Measurements from ENCODE around the gene BEST3. TPM values are rescaled to one million over a fixed set of nuclear protein-coding genes. Genes with fewer than 3 reads are reported as not detected.
"Not testable (repeated sequence)": the region's sequence is repeated elsewhere in the genome, so short reads cannot be mapped to it uniquely, and the experiment has no call there.

Gene BEST3
- total RNA-seq, 1 donor from 2014 or later, result not detected

DNA sequence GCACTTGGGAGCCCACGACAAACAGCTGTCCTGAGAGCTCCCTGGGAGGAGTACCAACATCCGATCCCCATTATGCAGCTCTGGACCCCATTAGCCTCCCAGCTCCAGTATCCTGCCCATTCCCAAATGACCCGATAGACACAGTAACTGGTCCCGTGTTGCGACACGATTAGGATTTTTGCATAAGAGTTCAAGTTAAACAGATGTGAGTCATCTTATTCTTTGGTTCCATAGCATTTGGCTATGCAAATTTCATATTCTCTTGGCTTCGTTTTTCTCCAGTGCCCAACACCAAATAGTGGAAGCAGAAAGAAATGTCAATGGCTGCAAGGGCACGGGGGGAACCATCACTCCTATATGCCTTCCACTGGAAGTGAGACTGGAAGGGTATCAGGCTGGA lies 45.4 kb downstream of the BEST3 start:
- intact Hi-C loops (cut with micrococcal nuclease), result no loop called here

DNA sequence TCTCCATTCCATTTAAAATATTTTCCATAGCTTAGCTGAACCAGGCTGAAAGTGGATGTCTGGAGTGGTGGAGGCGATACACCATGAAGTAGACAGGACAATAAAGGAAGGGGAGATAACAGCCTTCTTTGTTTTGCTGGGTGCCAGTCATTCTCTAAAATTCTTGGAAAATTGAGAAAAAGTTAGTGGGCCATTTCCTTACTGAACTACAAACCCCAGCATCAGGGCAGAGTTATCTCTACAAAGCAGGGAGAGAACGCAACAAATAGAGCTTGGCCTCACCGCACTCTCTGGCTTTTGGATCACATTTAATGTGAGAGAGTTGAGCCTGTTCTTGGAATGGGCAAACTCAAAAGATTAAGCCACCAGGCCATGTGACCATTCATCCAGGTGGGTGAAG lies 47.2 kb downstream of the BEST3 start:
- intact Hi-C loops (cut with micrococcal nuclease), result no loop called here

DNA sequence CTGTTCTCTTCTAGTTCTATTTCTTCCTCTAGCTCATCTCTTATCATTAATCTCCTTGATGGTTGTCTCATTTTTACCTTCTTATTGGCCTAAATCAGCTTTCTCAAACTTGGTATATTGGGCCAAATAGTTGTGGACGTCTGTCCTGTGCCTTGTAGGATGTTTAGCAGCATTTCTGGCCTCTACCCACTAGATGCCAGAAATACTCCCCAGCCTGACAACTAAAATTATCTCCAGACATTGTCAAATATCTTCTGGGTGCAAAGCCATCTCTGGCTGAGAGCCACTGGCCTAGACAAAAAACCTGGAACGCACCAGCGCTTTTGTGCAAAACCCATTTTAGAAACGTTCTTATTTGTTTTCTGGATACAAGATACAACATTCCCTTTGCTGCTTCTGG lies 49.6 kb downstream of the BEST3 start:
- intact Hi-C loops (cut with micrococcal nuclease), result no loop called here

DNA sequence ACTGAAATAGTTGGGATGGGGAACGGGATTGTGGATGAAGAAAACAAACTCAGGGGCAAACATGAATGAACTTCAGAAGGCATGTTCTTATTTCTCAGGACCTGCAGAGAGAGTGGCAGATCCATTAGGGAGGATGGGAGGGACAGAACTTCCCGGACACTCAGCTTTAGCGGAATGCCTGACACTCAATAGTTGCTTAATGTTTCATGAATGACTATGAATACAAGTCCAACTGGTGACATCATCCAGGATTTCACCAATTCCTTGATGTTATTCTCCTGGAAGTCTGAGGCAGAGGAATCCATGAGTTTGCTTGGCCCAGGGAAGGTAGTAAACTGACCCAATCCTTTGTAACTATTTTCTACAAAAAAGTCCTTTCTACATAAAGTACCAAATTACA lies 50.6 kb downstream of the BEST3 start:
- intact Hi-C loops (cut with micrococcal nuclease), result no loop called here

DNA sequence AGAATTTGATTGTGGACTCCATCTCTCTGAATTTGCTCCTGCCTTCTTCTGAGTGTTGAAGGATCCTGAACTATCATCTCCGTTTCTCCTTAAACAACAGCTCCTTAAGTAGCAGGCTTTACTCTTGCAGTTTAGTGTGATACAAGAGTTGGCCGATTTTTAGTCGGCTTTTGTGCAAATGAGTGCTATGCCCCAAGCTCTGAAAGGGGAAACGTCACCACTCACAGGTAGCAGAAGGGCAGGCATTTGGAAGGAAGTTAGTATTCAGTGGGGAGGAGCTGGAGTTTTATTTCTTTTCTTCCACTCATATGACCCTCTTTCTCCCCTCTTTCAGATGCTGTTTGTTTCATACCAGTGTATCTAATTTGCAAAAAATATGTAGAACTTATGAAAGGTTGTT lies 51.9 kb downstream of the BEST3 start:
- intact Hi-C loops (cut with micrococcal nuclease), result no loop called here

DNA sequence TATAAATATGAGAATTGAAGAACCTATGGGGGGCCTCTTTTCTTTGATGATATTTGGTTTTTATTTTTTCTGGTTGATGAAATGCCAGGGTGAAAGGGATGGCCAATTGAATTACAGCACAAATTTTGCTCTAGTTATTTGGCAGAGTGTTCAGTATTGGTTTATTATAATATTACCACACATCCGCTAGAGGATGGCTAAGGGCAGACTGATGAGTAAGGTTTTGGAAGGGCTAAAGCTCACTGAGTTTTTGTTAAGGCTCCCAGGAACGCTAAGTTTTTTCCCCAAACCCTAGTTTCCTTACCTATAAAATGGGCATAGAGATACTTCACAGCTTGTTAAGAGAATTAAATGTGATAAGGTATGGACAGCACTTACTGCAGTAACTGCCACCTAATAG lies 54.1 kb downstream of the BEST3 start:
- intact Hi-C loops (cut with micrococcal nuclease), result no loop called here

DNA sequence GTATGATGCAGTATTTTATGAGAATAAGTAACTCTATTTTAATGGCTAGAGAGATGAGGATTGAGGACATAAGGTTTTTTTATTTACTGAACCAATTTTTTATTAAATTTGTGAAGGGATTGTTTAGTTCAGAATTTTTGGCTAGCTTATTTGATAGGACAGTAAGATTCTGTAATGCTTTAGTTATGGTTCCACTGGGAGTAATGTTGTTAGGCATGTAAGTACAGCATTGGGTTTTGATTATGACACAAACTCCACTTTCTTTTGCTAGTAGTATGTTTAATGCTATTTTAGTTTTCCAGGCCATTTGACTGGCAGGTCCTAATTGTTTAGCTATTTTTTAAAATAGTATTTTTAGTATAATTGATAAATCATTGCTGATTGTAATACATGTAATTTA lies 54.6 kb downstream of the BEST3 start:
- intact Hi-C loops (cut with micrococcal nuclease), result no loop called here

DNA sequence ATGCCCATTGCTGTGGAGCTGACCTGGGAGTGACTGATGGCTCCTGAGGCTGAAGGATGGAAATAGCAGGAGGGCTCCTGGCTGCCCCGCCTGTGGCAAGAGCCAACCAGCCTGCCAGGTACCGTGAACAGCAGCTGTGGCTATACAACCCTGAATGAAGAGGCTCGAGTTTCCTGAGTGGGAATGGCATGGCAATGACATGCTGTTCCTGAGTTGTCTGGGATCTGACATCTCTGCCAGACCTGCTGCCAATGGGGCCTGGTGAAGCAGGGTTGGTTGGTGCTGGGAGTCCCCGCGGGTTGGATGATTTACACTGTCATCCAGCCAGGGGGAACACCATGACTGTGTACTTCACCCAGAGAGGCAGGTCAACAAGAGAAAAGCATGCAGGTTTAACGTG lies 56.6 kb downstream of the BEST3 start:
- intact Hi-C loops (cut with micrococcal nuclease), result no loop called here

DNA sequence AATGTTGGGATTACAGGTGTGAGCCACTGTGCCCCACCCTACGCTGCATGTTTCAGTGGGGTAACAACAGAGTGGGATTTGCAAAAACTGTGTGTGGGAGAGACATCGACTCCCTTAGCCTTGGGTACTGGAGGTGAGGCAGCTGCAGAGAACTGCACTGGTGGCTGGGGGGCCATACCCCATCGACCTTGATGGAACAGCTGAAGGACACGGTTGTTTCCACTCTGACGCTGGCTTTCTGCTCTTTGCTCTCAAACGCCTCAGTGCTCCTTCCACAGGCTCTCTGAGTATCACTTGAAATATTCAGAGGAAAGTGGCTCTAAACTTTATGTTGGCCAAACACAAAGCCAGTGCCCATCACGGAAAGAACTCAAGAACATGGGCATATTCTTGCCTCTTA lies 57.6 kb downstream of the BEST3 start:
- intact Hi-C loops (cut with micrococcal nuclease), result no loop called here

DNA sequence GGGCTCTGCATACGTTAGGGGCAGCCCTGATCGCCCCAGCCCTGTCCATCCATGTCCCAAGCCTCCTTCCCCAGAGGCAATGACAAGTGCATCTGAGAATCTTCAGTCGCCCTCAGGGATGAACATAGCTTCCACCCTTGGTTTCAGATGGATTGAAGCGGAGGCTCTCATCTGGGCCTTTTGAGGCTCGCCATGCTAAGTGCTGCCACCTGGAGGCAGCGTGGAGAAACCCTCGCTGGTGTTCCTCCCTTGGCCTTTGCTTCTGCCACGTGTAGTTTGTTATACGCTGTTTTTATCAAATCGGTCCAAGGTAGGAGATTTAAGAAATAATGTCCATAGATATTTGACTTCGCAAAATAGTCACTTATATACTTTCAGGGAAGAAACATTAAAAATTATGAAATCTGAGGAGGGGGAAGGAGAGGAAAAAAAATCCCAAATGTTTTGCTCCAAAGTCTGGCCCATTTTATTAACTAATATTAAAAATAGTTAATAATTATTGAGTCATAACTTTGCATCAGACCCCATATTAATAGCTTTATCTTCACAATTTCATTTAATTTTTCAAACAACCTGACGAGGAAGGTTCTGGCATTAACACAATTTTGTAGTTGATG lies 59.6 kb downstream of the BEST3 start:
- intact Hi-C loops (cut with micrococcal nuclease), result loop anchor here (1.0 to 5.0 kb wide), 4 partner anchors 222 to 485 kb away; no protein-coding TSS in a partner anchor

DNA sequence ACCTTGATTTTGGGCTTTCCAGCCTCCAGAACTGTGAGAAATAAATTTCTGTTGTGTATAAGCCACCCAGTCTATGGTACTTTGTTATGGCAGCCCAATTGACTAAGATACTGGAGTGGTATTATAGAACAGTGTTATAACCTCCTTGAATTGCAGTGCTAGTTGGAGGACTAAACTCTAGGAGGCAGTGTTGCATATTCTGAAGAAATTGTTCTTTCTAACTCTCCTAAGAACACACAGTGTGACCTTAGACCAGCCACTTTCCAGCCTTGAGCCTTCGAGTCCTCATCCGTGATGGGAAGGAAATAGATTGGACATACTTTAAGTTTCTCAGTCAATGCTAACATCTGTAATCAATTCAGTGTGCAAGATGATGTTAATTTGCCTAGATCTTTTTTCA lies 66.0 kb downstream of the BEST3 start:
- intact Hi-C loops (cut with micrococcal nuclease), result no loop called here

DNA sequence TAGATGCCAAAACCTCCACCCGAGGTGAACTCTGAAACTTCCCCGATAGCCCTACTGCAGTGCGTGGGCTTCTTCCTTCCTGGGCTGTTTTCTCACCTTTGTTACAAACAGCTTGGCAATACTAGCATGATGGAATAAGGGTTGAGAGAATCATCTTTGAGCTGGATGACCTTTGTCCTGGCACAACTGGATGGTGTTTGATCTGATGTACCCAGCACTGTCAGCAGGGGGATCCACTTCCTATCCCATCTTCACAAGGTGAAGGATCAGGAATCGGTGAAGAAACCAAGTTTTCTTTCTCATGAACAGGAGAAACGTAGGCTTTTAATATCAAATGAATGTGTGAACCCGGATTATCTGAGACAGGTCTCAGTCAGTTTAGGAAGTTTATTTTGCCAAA lies 68.9 kb downstream of the BEST3 start:
- intact Hi-C loops (cut with micrococcal nuclease), result no loop called here

DNA sequence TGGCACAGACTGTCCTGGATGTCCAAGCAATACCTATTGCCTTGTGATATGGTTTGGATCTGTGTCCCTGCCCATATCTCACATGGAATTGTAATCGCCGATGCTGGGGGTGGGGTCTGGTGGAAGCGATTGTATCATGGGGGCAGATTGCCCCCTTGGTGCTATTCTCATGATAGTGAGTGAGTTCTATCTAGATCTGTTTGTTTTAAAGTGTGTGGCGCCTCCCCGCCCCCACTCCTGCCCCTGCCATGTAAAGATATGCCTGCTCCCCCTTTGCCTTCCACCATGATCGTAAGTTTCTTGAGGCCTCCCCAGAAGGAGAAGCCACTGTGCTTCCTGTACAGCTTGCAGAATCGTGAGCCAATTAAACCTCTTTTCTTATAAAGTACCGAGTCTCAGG lies 71.6 kb downstream of the BEST3 start:
- intact Hi-C loops (cut with micrococcal nuclease), result no loop called here

DNA sequence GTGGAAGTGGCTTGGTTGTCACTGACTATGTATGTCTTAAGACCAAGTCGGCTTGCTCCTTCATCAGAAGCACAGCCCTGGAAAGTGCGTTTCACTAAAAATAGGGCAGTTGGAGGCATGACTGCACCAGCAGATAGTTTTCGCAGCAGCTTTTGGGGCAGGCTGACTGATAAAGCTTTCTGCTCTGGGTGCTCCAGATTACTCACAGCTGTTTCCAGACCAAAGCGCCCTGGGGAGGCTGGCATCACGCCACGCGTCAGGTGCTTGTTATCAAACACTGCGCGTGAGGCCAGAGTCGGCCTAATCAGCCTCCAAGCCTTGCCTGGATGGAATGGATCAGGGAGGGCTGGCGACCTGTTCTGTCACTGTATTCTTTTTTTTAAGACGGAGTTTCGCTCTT lies 75.1 kb downstream of the BEST3 start:
- intact Hi-C loops (cut with micrococcal nuclease), result no loop called here

DNA sequence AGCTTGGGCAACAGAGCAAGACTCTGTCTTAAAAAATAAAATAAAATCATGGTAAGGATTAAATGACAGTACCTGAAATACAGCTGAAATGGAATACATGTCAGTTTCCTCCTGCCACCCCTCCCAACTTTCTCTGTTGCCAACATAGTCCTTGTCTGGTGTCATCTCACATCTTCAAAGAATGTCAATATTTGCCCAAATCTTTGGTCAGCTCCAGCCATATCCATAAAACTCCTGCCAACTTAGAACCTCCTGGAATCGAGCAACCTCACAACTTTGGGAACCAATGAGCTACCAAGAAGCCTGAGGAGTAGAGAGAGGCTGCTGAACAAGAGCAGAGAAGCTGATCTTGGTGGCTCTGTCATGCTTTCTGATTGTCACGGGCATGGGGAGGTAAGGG lies 77.6 kb downstream of the BEST3 start:
- intact Hi-C loops (cut with micrococcal nuclease), result no loop called here

DNA sequence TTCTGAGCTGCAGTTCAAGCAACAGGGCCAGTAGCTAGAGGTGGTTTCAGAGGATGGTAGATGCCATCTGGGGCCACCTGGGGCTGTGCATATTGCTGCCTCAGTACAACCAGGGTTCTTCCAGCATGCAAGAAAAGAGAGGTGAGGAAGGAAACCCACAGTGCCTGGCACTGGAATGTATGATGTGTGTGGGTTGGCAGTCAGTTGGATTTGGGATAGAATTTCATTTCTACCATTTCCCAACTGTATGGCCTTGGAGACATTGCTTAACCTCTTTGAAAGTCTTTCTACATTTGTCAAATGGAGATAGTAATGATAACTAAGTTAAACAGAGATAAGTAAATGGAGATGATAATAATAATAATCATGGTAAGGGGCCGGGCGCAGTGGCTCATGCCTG lies 78.2 kb downstream of the BEST3 start:
- intact Hi-C loops (cut with micrococcal nuclease), result no loop called here

DNA sequence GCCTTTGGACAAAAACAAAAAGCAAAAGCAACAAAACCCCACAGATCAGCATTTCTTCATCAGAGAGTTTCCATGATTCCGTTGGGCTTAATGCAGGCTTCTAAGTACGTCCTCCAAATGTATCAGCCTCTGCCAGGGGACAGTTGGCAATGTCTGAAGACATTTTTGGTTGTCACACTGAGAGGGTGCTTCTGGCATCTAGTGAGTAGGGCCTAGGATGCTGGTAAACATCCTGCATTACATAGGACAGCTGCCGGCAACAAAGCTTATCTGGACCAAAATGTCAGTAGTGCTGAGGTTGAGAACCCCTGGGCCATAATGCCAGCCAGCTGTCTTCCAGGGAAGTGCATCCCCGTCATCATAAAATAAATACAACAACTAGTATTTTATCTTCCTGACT lies 79.0 kb downstream of the BEST3 start:
- intact Hi-C loops (cut with micrococcal nuclease), result no loop called here

DNA sequence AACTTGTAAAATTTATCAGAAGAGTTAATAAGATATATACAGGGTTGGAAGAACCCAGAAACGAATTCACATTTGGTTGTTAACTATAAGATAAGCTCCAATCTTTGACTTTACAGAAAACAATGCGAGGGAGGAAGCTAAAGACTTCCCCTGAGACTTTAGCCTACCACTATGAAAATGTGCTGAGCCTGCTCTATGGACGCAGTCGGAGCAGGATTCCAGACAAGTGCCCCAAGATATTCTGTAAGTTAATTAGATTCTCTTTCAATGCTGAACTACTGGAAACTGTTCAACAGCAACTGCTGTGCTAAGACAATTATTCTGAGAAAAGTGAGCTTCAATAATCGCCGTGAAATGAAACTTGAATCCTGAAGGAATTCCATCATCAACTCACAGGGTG lies 80.1 kb downstream of the BEST3 start:
- intact Hi-C loops (cut with micrococcal nuclease), result no loop called here

DNA sequence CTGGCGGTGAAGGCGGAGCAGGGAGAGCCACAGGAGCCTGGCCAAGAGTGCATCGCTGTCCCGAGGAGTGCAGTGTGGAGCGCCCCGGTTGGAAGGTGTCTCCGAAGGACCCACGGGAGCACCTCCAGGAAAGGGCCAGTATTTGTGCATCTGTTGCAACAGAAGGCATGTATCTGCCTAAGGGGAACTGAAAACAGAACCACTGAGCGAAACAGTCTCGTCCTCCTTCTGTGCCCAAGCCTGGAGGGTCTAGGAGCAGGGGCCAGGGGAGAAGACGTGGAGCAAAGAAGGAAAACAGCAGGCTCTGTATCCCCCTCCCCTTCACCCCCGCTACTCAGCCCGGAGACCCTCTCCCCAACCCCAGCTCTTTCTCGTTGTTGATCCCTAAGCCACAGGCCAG lies 83.1 kb downstream of the BEST3 start:
- intact Hi-C loops (cut with micrococcal nuclease), result no loop called here

DNA sequence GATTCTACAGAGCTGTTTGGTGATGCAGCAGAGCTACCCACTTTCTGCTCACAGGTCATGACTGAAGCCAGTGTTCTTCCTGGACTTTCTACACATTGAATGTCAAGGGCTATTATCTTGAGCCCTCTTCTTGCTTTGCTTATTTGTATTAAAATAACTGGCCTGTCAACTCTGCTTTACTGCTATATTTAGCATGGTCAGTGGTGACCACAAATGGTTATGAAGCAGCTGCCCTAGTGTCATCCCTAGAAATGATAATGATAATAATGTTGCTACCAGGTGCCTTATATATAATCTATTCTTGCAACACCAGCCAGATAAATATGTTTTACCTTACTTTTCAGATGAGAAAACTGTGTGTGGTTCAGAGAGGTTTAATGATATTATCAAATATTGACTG lies 85.8 kb downstream of the BEST3 start:
- intact Hi-C loops (cut with micrococcal nuclease), result no loop called here

DNA sequence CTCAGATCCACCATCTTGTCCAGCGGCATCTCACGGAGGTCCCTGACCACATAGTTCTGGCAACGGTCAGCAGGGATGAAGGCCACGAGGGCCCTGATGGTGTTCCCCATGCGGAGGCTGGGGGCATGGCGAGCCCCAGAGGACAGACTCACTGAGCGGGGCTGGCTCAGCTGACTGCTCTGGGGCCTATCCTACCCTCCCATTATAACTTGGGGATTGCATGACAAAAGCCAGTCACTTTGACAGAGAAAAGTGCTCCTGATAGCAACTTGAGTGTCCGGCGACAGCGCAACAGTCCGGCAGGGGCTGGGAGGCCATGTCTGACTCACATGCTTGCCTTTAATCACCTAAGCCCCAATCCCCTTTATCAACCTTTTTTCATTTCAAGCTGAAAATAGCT lies 88.4 kb downstream of the BEST3 start, which contains the start of gene LRRC10:
Gene LRRC10 (minus strand): TSS at position 179 of the 400 bp plus-strand sequence. CDS start 69 bp downstream, at position 110.
- intact Hi-C loops (cut with micrococcal nuclease), result no loop called here

DNA sequence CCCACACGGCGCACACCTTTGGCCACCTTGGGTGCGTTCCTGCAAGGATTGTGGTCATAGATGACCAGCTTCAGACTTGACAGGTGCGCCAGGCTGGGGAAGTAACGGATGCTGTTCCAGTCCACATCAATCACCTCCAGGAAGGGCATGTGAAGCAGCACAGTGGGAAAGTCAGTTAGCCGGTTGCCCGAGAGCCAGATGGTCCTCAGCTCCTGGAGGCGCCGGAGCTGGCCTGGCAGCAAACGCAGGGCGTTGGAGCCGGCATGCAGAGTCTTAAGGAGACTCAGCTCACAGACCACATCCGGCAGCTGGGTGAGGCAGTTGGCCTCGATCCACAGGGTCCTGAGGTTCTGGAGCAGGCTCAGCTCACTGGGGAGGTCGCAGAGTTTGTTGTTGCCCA lies 89.0 kb downstream of the BEST3 start:
- intact Hi-C loops (cut with micrococcal nuclease), result no loop called here

DNA sequence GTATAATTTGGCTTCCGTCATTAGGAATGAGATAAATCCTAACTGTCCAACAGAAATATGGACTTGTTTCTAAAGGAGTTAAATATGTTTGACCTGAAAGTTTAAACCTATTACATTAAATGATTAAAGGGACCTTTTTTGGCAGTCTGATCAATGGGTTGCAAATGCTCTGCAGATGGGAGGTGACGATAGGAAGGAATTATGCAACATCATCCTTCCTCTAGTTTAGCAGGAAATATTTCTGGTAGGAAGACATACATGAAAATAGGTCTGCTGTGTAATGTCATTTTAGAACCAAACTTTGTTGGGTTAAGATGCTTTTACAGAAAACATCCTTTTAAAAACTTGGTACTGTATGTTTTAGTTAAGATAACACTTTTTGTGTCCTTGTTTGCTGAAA lies 91.0 kb downstream of the BEST3 start:
- intact Hi-C loops (cut with micrococcal nuclease), result no loop called here

DNA sequence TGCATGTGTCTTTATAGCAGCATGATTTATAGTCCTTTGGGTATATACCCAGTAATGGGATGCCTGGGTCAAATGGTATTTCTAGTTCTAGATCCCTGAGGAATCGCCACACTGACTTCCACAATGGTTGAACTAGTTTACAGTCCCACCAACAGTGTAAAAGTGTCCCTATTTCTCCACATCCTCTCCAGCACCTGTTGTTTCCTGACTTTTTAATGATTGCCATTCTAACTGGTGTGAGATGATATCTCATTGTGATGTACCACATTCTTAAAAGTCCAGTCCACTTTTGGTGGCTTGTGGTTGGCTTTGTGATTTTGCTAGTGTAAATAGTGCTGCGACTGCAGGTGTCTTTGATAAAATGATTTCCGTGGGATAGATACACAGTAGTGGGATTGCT lies 94.8 kb downstream of the BEST3 start:
- intact Hi-C loops (cut with micrococcal nuclease), result not testable (repeated sequence)
